NCI-H1105 treated with DMSO at 0.1 percent for 48 hours (cell line): ENCODE measurements around the gene DYRK2.

Source experiments
- DNase-seq: peaks from one replicate; lab custom pipeline; 2025; lab: John Stamatoyannopoulos, UW

DYRK2 gene

GRCh38 chr12:67646775-67647174, 1.8 kb upstream of the DYRK2 start:
- no peak for DNase-seq

- no peak for DNase-seq
These were observed 1.3 kb upstream of the DYRK2 start for GRCh38 chr12:67647181-67647798.

GRCh38 chr12:67647799-67648520, 585 bp upstream of the DYRK2 start:
- peak; percentile 75 for DNase-seq

- no peak for DNase-seq
These were observed 670 bp downstream of the DYRK2 start for GRCh38 chr12:67649261-67649569.

GRCh38 chr12:67649570-67650387, 1.2 kb downstream of the DYRK2 start:
- DNase-seq = peak; percentile 34

GRCh38 chr12:67650388-67651131, 2.0 kb downstream of the DYRK2 start:
- DNase-seq = no peak

GRCh38 chr12:67651132-67651695, 2.7 kb downstream of the DYRK2 start:
- DNase-seq = no peak

- no peak for DNase-seq
These were observed 7.3 kb downstream of the DYRK2 start for GRCh38 chr12:67655829-67656228.

- no peak for DNase-seq
These were observed 7.7 kb downstream of the DYRK2 start for GRCh38 chr12:67656251-67656650.

GRCh38 chr12:67658486-67658885, 9.9 kb downstream of the DYRK2 start:
- no peak for DNase-seq

GRCh38 chr12:67659292-67659691, 10.7 kb downstream of the DYRK2 start:
- DNase-seq = no peak

GRCh38 chr12:67661311-67662021, 12.9 kb downstream of the DYRK2 start:
- DNase-seq = no peak

GRCh38 chr12:67662910-67663538, 14.5 kb downstream of the DYRK2 start:
- no peak for DNase-seq

- DNase-seq = no peak
These were observed 15.6 kb downstream of the DYRK2 start for GRCh38 chr12:67664171-67664570.

- no peak for DNase-seq
These were observed 17.1 kb downstream of the DYRK2 start for GRCh38 chr12:67665679-67666078.

- DNase-seq = no peak
These were observed 18.1 kb downstream of the DYRK2 start for GRCh38 chr12:67666605-67667004.

GRCh38 chr12:67667276-67668073, 18.9 kb downstream of the DYRK2 start:
- no peak for DNase-seq

GRCh38 chr12:67669217-67669933, 20.8 kb downstream of the DYRK2 start:
- DNase-seq = no peak

- DNase-seq = no peak
These were observed 21.5 kb downstream of the DYRK2 start for GRCh38 chr12:67669934-67670631.
